Lower leg skin (tissue), 4 donors: ENCODE measurements around the gene PARP6. TPM values are rescaled to one million over a fixed set of nuclear protein-coding genes. Genes with fewer than 3 reads are reported as not detected.

Experiments used
- DNase-seq, 2 donors: peaks; one replicate each; pipeline ENCODE4 v3.0.0-alpha.2; 2019; ENCODE audit warnings: low spot score in 2 of 2
- H3K4me3 ChIP-seq: fragments of 200-600 bp; sonication (generic); 2 replicates; pipeline ENCODE4 v1.5.1; 2017; ENCODE audit warnings: mild to moderate bottlenecking, low read depth; ENCODE audit not compliant: poor library complexity, severe bottlenecking
- CTCF ChIP-seq, 3 donors: fragments of 450-650 bp; IDR thresholded peaks; one replicate each; pipeline ENCODE4 v1.5.1; 2016; ENCODE audit warnings: antibody characterized with exemption in 3 of 3, mild to moderate bottlenecking in 3 of 3, moderate library complexity in 2 of 3
- POLR2A ChIP-seq, 2 donors: fragments of 450-650 bp; IDR thresholded peaks; one replicate each; pipeline ENCODE4 v1.6.1; 2016 to 2017; ENCODE audit warnings: antibody characterized with exemption in 2 of 2, mild to moderate bottlenecking in 1 of 2, moderate library complexity in 1 of 2
- WGBS, 2 donors: methylation state at CpG; one replicate each; pipeline ENCODE4 v1.1.5; 2018; 5-methylcytosine and 5-hydroxymethylcytosine counted together
- intact Hi-C: fragments of 100-400 bp; cut with DNase I; formaldehyde crosslinking; loops from one replicate; pipeline ENCODE4 v1.15.0; 2023; ENCODE audit warnings: low total_unique reads
- total RNA-seq, 4 donors: library from RNA; depleted of rRNA; stranded (reverse); fragments of >200 nt; gene quantifications; one replicate each; pipeline ENCODE4 v1.1.0, GENCODE V29; 2016

Gene PARP6
- total RNA-seq, 4 donors from 2014 or later, result 47.4 to 61.7 (median 54.8) TPM

- TF ChIP-seq CTCF (IDR thresholded peaks at IDR 0.05), result no peak
- TF ChIP-seq POLR2A (IDR thresholded peaks at IDR 0.05), result no peak
- DNase-seq, result no peak
- WGBS, 2 donors, result 54 to 76% methylated on average over 9 to 13 of the region's 13 CpGs
- intact Hi-C loops, result no loop called here
- no peak overlapping the region for H3K4me3 ChIP-seq
Observed at GRCh38 chr15:72196409-72197040, 75.8 kb downstream of the PARP6 start.

DNA sequence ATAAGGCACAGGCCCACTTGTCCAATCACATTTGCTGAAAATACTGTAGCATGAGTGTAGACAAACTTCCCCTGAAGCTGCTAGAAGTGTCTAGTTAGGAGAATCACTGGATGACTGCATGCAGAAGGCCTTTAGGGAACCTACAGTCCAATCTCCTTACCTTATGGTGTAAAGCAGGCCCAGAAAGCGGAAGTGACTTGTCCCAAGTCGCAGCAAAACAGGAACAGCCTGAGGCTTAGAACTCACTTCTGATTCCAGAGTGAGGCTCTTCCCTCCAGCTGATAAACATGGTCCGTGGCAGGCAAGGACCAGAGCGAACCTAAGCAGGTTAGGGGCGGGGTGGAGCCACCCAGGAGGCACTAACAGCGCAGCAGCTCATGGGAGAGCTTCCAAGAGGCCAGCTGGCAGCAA is 77.2 kb downstream of the PARP6 start:
- no peak for DNase-seq
- intact Hi-C loops, result no loop called here
- H3K4me3 ChIP-seq, result no peak overlapping the region
- TF ChIP-seq POLR2A (IDR thresholded peaks at IDR 0.05) (no peak), CTCF (IDR thresholded peaks at IDR 0.05) (no peak)
- 51 to 63% methylated on average over 6 of the region's 6 CpGs for WGBS, 2 donors

- H3K4me3 ChIP-seq, result no peak overlapping the region
- DNase-seq, result no peak
- TF ChIP-seq CTCF (IDR thresholded peaks at IDR 0.05) (no peak), POLR2A (IDR thresholded peaks at IDR 0.05) (no peak)
- intact Hi-C loops, result no loop called here
- 74 to 76% methylated on average over 8 of the region's 8 CpGs for WGBS, 2 donors
Observed at GRCh38 chr15:72193836-72194396, 78.4 kb downstream of the PARP6 start.

DNA sequence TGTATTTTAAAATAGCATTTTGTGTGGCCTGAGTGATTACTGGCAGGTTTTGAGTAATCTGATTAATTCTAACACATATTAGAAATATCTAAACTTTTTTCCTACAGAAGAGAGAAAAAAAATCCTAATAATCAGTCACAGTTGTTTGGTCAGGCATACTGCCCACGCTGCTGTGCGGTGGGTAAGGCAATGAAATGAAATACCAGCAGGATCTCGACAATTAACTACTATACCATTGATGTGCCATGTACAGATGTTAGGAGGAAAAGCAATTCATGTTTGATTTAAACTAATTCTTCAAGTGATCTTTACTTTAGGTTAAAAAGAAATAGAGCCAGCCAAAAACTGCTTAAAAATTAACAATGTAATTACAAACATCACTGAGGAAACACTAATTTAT is 79.9 kb downstream of the PARP6 start:
- WGBS, 2 donors, result 60 to 67% methylated on average over 3 of the region's 3 CpGs

More for the DNA sequence above, 79.9 kb downstream of the PARP6 start:
- TF ChIP-seq POLR2A (IDR thresholded peaks at IDR 0.05), result no peak
- no peak for TF ChIP-seq CTCF (IDR thresholded peaks at IDR 0.05)
- DNase-seq, result no peak
- intact Hi-C loops, result no loop called here
- no peak overlapping the region for H3K4me3 ChIP-seq

Other genes starting within 250 kb of the PARP6 start
- 10 to 100 TPM; 50.8 to 68.3 (median 59.5) TPM for gene MYO9A, start 154.4 kb downstream of the PARP6 start, total RNA-seq
- 1 to 10 TPM in 2 of 4 donors, under 1 TPM in 2; 0.30 to 2.2 (median 0.91) TPM for gene SENP8, start 154.2 kb downstream of the PARP6 start, total RNA-seq
- gene GRAMD2A, start 74.8 kb downstream of the PARP6 start, total RNA-seq, result 1 to 10 TPM; 4.6 to 5.9 (median 5.1) TPM
- gene PKM, start 41.4 kb downstream of the PARP6 start, total RNA-seq, result 100 to 1,000 TPM; 266 to 433 (median 367) TPM
- gene CELF6, start 47.6 kb upstream of the PARP6 start, total RNA-seq, result 1 to 10 TPM; 1.2 to 1.8 (median 1.5) TPM
- 10 to 100 TPM; 35.7 to 61.2 (median 48.3) TPM for gene HEXA, start 103.5 kb upstream of the PARP6 start, total RNA-seq
- gene TMEM202, start 125.8 kb upstream of the PARP6 start, total RNA-seq, result not detected
- gene ARIH1, start 201.8 kb upstream of the PARP6 start, total RNA-seq, result 100 to 1,000 TPM in 3 of 4 donors, 10 to 100 TPM in 1; 71.8 to 126 (median 114) TPM